Measurements from ENCODE around the gene PNPLA5. TPM values are rescaled to one million over a fixed set of nuclear protein-coding genes. Genes with fewer than 3 reads are reported as not detected.

PNPLA5 gene
- total and polyA plus RNA-seq, 9 of the 15 experiments (the other 6 are each of a cell fraction or from before 2014, with no cell fraction given) = not detected

GRCh38 chr22:43840851-43841250 is 51.0 kb downstream of the PNPLA5 start:
- no peaks in the 10 kb centered on the region for H3K36me3 ChIP-seq (ENCODE audit: control insufficient read depth, insufficient read depth, low read length)
- CTCF ChIA-PET (ENCODE audit: low intra/inter-chr PET ratio) = no interaction called here

GRCh38 chr22:43840431-43840830 is 51.4 kb downstream of the PNPLA5 start:
- Histone ChIP-seq H3K79me2 (ENCODE audit: control insufficient read depth, insufficient read depth, low read length) (no peaks in the 10 kb centered on the region), H3K4me2 (ENCODE audit: insufficient read depth, low read length) (no peak overlapping the region), H3K9me1 (ENCODE audit: control insufficient read depth, insufficient read depth, low read length) (no peaks in the 10 kb centered on the region), H3K27me3 (ENCODE audit: control insufficient read depth in 2 of 2, insufficient read depth in 2 of 2, low read length in 2 of 2) (peaks cover 6 to 31% of the 10 kb centered on the region in 2 experiments; a peak in 3 of 5 replicates), H2AFZ (ENCODE audit: low read depth, low read length) (no peak overlapping the region), H3K4me3 (no peak overlapping the region), H4K20me1 (replicated peaks; ENCODE audit: control insufficient read depth, insufficient read depth, low read length) (no peaks in the 10 kb centered on the region), H3K36me3 (ENCODE audit: control insufficient read depth, insufficient read depth, low read length) (no peaks in the 10 kb centered on the region), H3K9ac (ENCODE audit: insufficient read depth in 1 of 2, low read depth in 2 of 2, low read length in 2 of 2) (no peak overlapping the region), H3K27ac (ENCODE audit: extremely low read depth, low read depth, low read length) (no peak overlapping the region), H3K9me3 (replicated peaks; ENCODE audit: control insufficient read depth, insufficient read depth, low read depth, low read length) (no peaks in the 10 kb centered on the region), H3K4me1 (replicated peaks in 1 of 2; ENCODE audit: control insufficient read depth in 2 of 2, insufficient read depth in 2 of 2, low read length in 2 of 2) (no peaks in the 10 kb centered on the region)
- no TSS peak for BruUV-seq (replicated peaks)
- WGBS (ENCODE audit: insufficient coverage, low coverage, missing lambda C conversion rate) = 0% methylated on average over 6 of the region's 13 CpGs
- ChIA-PET POLR2A (no interaction called here), CTCF (ENCODE audit: low intra/inter-chr PET ratio) (no interaction called here)
- DNase-seq (ENCODE audit: extremely low read depth in 1 of 4, low spot score in 3 of 4) (no peak), FAIRE-seq (no peak), ATAC-seq (no peak)
- in situ Hi-C loops (cut with MboI) (no loop called here), intact Hi-C loops (cut with micrococcal nuclease) (no loop called here)
- TF ChIP-seq BRF1 (IDR thresholded peaks at IDR 0.05; ENCODE audit: borderline replicate concordance, extremely low read depth, insufficient read length) = no peak
- TF ChIP-seq ZBTB26 (CRISPR knock-in tag; IDR thresholded peaks at IDR 0.05) = no peak
- no peak for TF ChIP-seq HMGN3 (IDR thresholded peaks at IDR 0.05; ENCODE audit: borderline replicate concordance, extremely low read depth, insufficient read length, low read depth, low read length)
- no peak for TF ChIP-seq MYBL2 (IDR thresholded peaks at IDR 0.05; ENCODE audit: low read depth)
- TF ChIP-seq MYBL2 (CRISPR knock-in tag; IDR thresholded peaks at IDR 0.05; ENCODE audit: borderline replicate concordance) = no peak

More at GRCh38 chr22:43840851-43841250, 51.0 kb downstream of the PNPLA5 start:
- no peaks in the 10 kb centered on the region for H3K79me2 ChIP-seq (ENCODE audit: control insufficient read depth, insufficient read depth, low read length)
- no peaks in the 10 kb centered on the region for H4K20me1 ChIP-seq (replicated peaks; ENCODE audit: control insufficient read depth, insufficient read depth, low read length)
- no peak overlapping the region for H3K4me3 ChIP-seq
- no peak overlapping the region for H2AFZ ChIP-seq (ENCODE audit: low read depth, low read length)
- no peaks in the 10 kb centered on the region for H3K9me3 ChIP-seq (replicated peaks; ENCODE audit: control insufficient read depth, insufficient read depth, low read depth, low read length)
- DNase-seq (ENCODE audit: extremely low read depth in 1 of 4, low spot score in 3 of 4) (no peak), ATAC-seq (no peak), FAIRE-seq (no peak)
- H3K9ac ChIP-seq (ENCODE audit: insufficient read depth in 1 of 2, low read depth in 2 of 2, low read length in 2 of 2) = no peak overlapping the region
- intact Hi-C loops (cut with micrococcal nuclease) = no loop called here
- H3K4me1 ChIP-seq (replicated peaks in 1 of 2; ENCODE audit: control insufficient read depth in 2 of 2, insufficient read depth in 2 of 2, low read length in 2 of 2) = no peaks in the 10 kb centered on the region
- peaks cover 6 to 32% of the 10 kb centered on the region in 2 experiments; a peak in 4 of 5 replicates for H3K27me3 ChIP-seq (ENCODE audit: control insufficient read depth in 2 of 2, insufficient read depth in 2 of 2, low read length in 2 of 2)
- TF ChIP-seq BRCA1 (IDR thresholded peaks at IDR 0.05) = no peak
- no peak for TF ChIP-seq BRCA1 (CRISPR knock-in tag; IDR thresholded peaks at IDR 0.05)
- TF ChIP-seq ZNF282 (CRISPR knock-in tag; IDR thresholded peaks at IDR 0.05) = no peak
- TF ChIP-seq ZNF696 (CRISPR knock-in tag; conservative IDR thresholded peaks at IDR 0.05) = no peak
- no TSS peak for BruUV-seq (replicated peaks)
- in situ Hi-C loops (cut with MboI) = no loop called here
- no peak overlapping the region for H3K4me2 ChIP-seq (ENCODE audit: insufficient read depth, low read length)
- POLR2A ChIA-PET = no interaction called here
- no peaks in the 10 kb centered on the region for H3K9me1 ChIP-seq (ENCODE audit: control insufficient read depth, insufficient read depth, low read length)
- 0% methylated on average over 14 of the region's 16 CpGs for WGBS (ENCODE audit: insufficient coverage, low coverage, missing lambda C conversion rate)
- no peak overlapping the region for H3K27ac ChIP-seq (ENCODE audit: extremely low read depth, low read depth, low read length)
